ENCODE data around the gene KAZN. TPM values are rescaled to one million over a fixed set of nuclear protein-coding genes. Genes with fewer than 3 reads are reported as not detected.

KAZN gene
- total RNA-seq, 2 donors from 2014 or later: 3.4 to 12.2 TPM

DNA sequence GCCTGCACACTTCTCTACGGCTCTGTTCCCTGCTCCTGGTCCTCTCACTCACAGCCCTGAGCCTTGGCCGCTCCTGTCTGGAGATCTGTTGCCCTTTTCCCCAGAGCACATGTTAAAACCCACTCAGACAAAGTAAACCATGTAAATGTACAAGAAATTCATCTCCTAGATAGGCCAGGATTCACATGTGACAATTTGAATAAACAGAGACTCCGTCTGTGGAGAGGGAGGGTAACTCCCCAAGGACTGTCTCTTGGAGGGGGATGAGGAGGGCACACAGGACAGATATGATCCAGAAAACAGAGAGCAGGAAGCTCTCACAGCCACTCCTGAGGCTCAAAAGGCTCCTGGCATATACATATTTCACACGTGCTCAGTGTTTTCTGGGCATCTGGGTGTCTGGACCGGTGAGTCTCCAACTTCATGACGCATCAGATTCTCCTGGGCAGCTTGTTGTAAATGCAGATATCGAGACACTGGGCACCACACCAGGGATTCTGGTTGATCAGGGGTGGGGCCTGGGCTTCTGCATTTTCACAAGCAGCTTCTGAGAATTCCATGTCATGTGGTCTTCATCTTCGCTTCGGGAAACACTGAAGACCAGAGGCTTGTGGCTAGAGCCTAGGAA is 6.4 kb upstream of the KAZN start:
- WGBS, 2 donors: 52 to 59% methylated on average over 9 of the region's 9 CpGs
- Histone ChIP-seq H3K36me3 (replicated peaks in 1 of 2; ENCODE audit: insufficient read depth in 1 of 2, low read depth in 2 of 2) (no peaks in the 10 kb centered on the region), H3K4me1 (no peaks in the 10 kb centered on the region), H3K4me3 (no peak overlapping the region), H3K9me3 (no peaks in the 10 kb centered on the region), H3K27me3 (no peaks in the 10 kb centered on the region), H3K27ac (no peak overlapping the region)
- intact Hi-C loops (cut with DNase I): no loop called here
- ATAC-seq: no peak
- DNase-seq: no peak
- TF ChIP-seq CTCF (IDR thresholded peaks at IDR 0.05): no peak
- no peak for TF ChIP-seq POLR2A (IDR thresholded peaks at IDR 0.05)

DNA sequence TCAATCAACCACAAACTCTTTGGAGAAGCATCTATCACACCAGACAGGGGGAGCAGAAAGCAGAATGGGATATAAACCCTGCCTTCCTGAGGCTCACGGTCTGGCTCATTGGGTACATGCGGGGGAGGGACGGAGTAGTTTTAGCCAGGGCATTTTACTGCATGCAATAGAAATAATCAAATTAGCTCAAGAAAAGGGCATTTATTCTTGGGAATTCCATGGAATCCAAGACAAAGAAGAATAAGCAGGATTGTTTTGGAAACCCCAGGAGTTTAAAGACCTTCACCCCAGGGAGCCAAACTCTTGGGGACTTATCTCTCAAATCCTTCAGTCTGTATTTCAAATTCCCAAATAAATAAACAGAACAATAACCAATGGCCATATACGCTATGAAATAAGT is 5.2 kb upstream of the KAZN start:
- peaks cover 0 to under 1% of the 10 kb centered on the region in 2 donors for H3K27me3 ChIP-seq
- H3K36me3 ChIP-seq (replicated peaks in 1 of 2; ENCODE audit: insufficient read depth in 1 of 2, low read depth in 2 of 2): no peaks in the 10 kb centered on the region
- ATAC-seq: no peak
- H3K27ac ChIP-seq: no peak overlapping the region
- peaks cover 8% of the 10 kb centered on the region for H3K4me1 ChIP-seq
- DNase-seq: no peak
- 58 to 62% methylated on average over 4 of the region's 4 CpGs for WGBS, 2 donors
- intact Hi-C loops (cut with DNase I): no loop called here
- TF ChIP-seq CTCF (IDR thresholded peaks at IDR 0.05) (no peak), POLR2A (IDR thresholded peaks at IDR 0.05) (no peak)
- no peak overlapping the region for H3K4me3 ChIP-seq
- H3K9me3 ChIP-seq: no peaks in the 10 kb centered on the region

- 70 to 71% methylated on average over 5 of the region's 5 CpGs for WGBS, 2 donors
- Histone ChIP-seq H3K27ac (no peak overlapping the region), H3K27me3 (peaks cover 0 to 6% of the 10 kb centered on the region in 2 donors), H3K4me3 (no peak overlapping the region), H3K4me1 (peaks cover 15% of the 10 kb centered on the region), H3K36me3 (replicated peaks in 1 of 2; ENCODE audit: insufficient read depth in 1 of 2, low read depth in 2 of 2) (no peaks in the 10 kb centered on the region), H3K9me3 (no peaks in the 10 kb centered on the region)
- DNase-seq (no peak), ATAC-seq (no peak)
- intact Hi-C loops (cut with DNase I): no loop called here
- TF ChIP-seq CTCF (IDR thresholded peaks at IDR 0.05) (no peak), POLR2A (IDR thresholded peaks at IDR 0.05) (no peak)
Measured at GRCh38 chr1:14594045-14594444, 4.4 kb upstream of the KAZN start.

- TF ChIP-seq CTCF (IDR thresholded peaks at IDR 0.05) (no peak), POLR2A (IDR thresholded peaks at IDR 0.05) (no peak)
- 66 to 74% methylated on average over 5 of the region's 5 CpGs for WGBS, 2 donors
- Histone ChIP-seq H3K27ac (no peak overlapping the region), H3K4me1 (peaks cover 21% of the 10 kb centered on the region), H3K27me3 (peaks cover 0 to 11% of the 10 kb centered on the region in 2 donors), H3K9me3 (no peaks in the 10 kb centered on the region), H3K36me3 (replicated peaks in 1 of 2; ENCODE audit: insufficient read depth in 1 of 2, low read depth in 2 of 2) (no peaks in the 10 kb centered on the region), H3K4me3 (no peak overlapping the region)
- intact Hi-C loops (cut with DNase I): no loop called here
- DNase-seq (no peak), ATAC-seq (no peak)
Measured at GRCh38 chr1:14596591-14596990, 1.9 kb upstream of the KAZN start.

GRCh38 chr1:14597343-14598006 is 1.0 kb upstream of the KAZN start:
- peaks cover 28% of the 10 kb centered on the region for H3K4me1 ChIP-seq
- no peak for TF ChIP-seq POLR2A (IDR thresholded peaks at IDR 0.05)
- TF ChIP-seq CTCF (IDR thresholded peaks at IDR 0.05): no peak
- no peaks in the 10 kb centered on the region for H3K36me3 ChIP-seq (replicated peaks in 1 of 2; ENCODE audit: insufficient read depth in 1 of 2, low read depth in 2 of 2)
- H3K4me3 ChIP-seq: no peak overlapping the region
- WGBS, 2 donors: 37 to 43% methylated on average over 10 of the region's 10 CpGs
- no peaks in the 10 kb centered on the region for H3K9me3 ChIP-seq
- H3K27me3 ChIP-seq: peaks cover 0 to 11% of the 10 kb centered on the region in 2 donors
- H3K27ac ChIP-seq: no peak overlapping the region
- ATAC-seq (no peak), DNase-seq (no peak)
- intact Hi-C loops (cut with DNase I): no loop called here

Measured in body of pancreas (tissue), 4 donors.